Ishikawa (cell line): Measurements from ENCODE around the gene TBX20.

Experiments
- CREB1 ChIP-seq: IDR thresholded peaks from 2 replicates; pipeline ENCODE4 v1.6.1; 2012; ENCODE audit warnings: low read depth
- EGR1 ChIP-seq: IDR thresholded peaks from 2 replicates; pipeline ENCODE4 v1.6.1; 2012
- EP300 ChIP-seq: IDR thresholded peaks from 2 replicates; pipeline ENCODE4 v1.6.1; 2012; ENCODE audit warnings: borderline replicate concordance
- FOXM1 ChIP-seq: IDR thresholded peaks from 2 replicates; pipeline ENCODE4 v1.6.1; 2012; ENCODE audit warnings: low read depth, borderline replicate concordance
- MAX ChIP-seq: IDR thresholded peaks from 2 replicates; pipeline ENCODE4 v1.6.1; 2012
- RAD21 ChIP-seq: IDR thresholded peaks from 2 replicates; pipeline ENCODE4 v1.6.1; 2012; ENCODE audit warnings: low read depth
- REST ChIP-seq: IDR thresholded peaks from 2 replicates; pipeline ENCODE4 v1.6.1; 2012; ENCODE audit warnings: low read depth, mild to moderate bottlenecking
- TAF1 ChIP-seq: IDR thresholded peaks from 2 replicates; pipeline ENCODE4 v1.6.1; 2012; ENCODE audit warnings: low read depth, mild to moderate bottlenecking
- TCF12 ChIP-seq: IDR thresholded peaks from 2 replicates; pipeline ENCODE4 v1.6.1; 2012; ENCODE audit warnings: low read depth
- USF1 ChIP-seq: IDR thresholded peaks from 2 replicates; pipeline ENCODE4 v1.6.1; 2012
- ZBTB7A ChIP-seq: IDR thresholded peaks from 2 replicates; pipeline ENCODE4 v1.6.1; 2012; ENCODE audit warnings: low read depth

- TF ChIP-seq TCF12 (no peak), CREB1 (no peak), FOXM1 (no peak), ZBTB7A (no peak), EP300 (no peak), EGR1 (no peak), REST (no peak), TAF1 (no peak), RAD21 (no peak), MAX (no peak), USF1 (no peak)
Measured at GRCh38 chr7:35261476-35262285, 7.8 kb upstream of the TBX20 start.
